CD4-positive, CD25-positive, alpha-beta regulatory T cell (primary cell): ENCODE measurements around the gene TMEM205. TPM values are rescaled to one million over a fixed set of nuclear protein-coding genes. Genes with fewer than 3 reads are reported as not detected.

Experiments used
- ATAC-seq, 2 donors: fragments of 150-1000 bp; cut with Tn5 transposase; one replicate each; pipeline ENCODE4 v1.10.0; 2021; ENCODE audit warnings: low read depth in 2 of 2, moderate number of reproducible peaks in 2 of 2, moderate library complexity in 1 of 2
- DNase-seq, 3 donors: peaks; one replicate each; pipeline versions ENCODE4 v3.0.0 to v3.0.0-alpha.2; 2012 to 2022; ENCODE audit warnings: mixed read lengths in 1 of 3
- H3K27ac ChIP-seq: one replicate; pipeline ENCODE4 v1.7.0; 2013; ENCODE audit warnings: mild to moderate bottlenecking, low read length; ENCODE audit not compliant: insufficient read depth, poor library complexity, severe bottlenecking
- H3K27me3 ChIP-seq: one replicate; pipeline ENCODE4 v1.7.0; 2013; ENCODE audit warnings: low read length; ENCODE audit not compliant: control insufficient read depth, insufficient read depth
- H3K36me3 ChIP-seq: one replicate; pipeline ENCODE4 v1.7.0; 2013; ENCODE audit warnings: mild to moderate bottlenecking, low read length, moderate library complexity; ENCODE audit not compliant: control insufficient read depth, insufficient read depth
- H3K4me1 ChIP-seq: 2 replicates; pipeline ENCODE4 v1.7.0; 2013; ENCODE audit warnings: mild to moderate bottlenecking, low read length; ENCODE audit not compliant: insufficient read depth, control insufficient read depth, poor library complexity, severe bottlenecking
- H3K4me3 ChIP-seq: one replicate; pipeline ENCODE4 v1.7.0; 2013; ENCODE audit warnings: low read depth, mild to moderate bottlenecking, low read length, moderate library complexity
- H3K9me3 ChIP-seq, 2 experiments: 1 replicate in 1 of 2; 2 replicates in 1 of 2; pipeline ENCODE4 v1.7.0; 2013; ENCODE audit warnings: low read length in 2 of 2, mild to moderate bottlenecking in 1 of 2, moderate library complexity in 1 of 2; ENCODE audit not compliant: control insufficient read depth in 2 of 2
- H3K27ac Mint-ChIP-seq, 3 donors: one replicate each; pipeline ENCODE4 v1.8.0; 2020 to 2022; ENCODE audit warnings: mild to moderate bottlenecking in 3 of 3, mixed read lengths in 3 of 3, moderate library complexity in 2 of 3
- H3K27me3 Mint-ChIP-seq: one replicate; pipeline ENCODE4 v1.8.0; 2022; ENCODE audit warnings: mild to moderate bottlenecking, mixed read lengths
- H3K36me3 Mint-ChIP-seq: one replicate; pipeline ENCODE4 v1.8.0; 2020; ENCODE audit warnings: mixed read lengths
- H3K4me1 Mint-ChIP-seq, 4 donors: one replicate each; pipeline ENCODE4 v1.8.0; 2020 to 2022; ENCODE audit warnings: mixed read lengths in 4 of 4, mild to moderate bottlenecking in 1 of 4
- H3K4me3 Mint-ChIP-seq, 4 donors: one replicate each; pipeline ENCODE4 v1.8.0; 2020 to 2022; ENCODE audit warnings: mild to moderate bottlenecking in 4 of 4, mixed read lengths in 4 of 4, moderate library complexity in 3 of 4
- H3K9me3 Mint-ChIP-seq, 7 donors: one replicate each; pipeline ENCODE4 v1.8.0; 2020 to 2022; ENCODE audit warnings: mixed read lengths in 7 of 7, mild to moderate bottlenecking in 3 of 7, moderate library complexity in 2 of 7
- polyA plus RNA-seq, 4 donors: library from polyadenylated mRNA; unstranded; fragments of 300-500 nt; fragmentation: Illumina TruSeq; gene quantifications; one replicate each; pipeline ENCODE4 v1.2.3, GENCODE V29; 2021
- total RNA-seq: library from RNA; stranded (reverse); gene quantifications from one replicate; pipeline ENCODE4 v1.2.3, GENCODE V29; 2022

TMEM205 gene
- total and polyA plus RNA-seq, 5 donors from 2014 or later, result 24.0 to 88.3 (median 72.1) TPM

DNA sequence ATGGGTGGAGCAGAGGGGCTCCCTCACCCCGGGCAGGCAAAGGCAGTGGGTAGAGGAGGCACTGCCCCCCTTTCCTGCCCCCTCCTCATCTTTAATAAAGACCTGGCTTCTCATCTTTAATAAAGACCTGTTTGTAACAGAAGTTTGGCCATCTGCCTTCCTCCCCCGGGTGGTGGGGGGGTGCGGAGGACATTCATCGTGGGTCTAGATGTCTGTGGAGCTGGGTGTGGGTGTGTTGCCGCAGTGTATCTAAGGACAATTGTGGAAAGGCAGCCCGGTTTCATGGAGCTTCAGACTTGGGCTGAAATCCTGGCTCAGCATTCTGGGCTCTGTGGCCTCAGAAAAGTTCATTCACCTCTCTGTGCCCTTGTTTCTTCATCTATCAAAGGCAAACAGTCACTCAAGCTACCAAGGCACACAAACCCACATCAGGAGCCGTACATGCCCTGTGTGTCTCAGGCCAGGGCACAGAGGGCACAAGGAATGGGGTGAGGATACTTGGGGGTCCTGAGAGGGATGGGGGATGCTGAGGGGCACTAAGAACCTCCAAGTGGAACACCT is 19.6 kb upstream of the TMEM205 start:
- H3K4me3 Mint-ChIP-seq, result no peak overlapping the region
- no peaks in the 10 kb centered on the region for H3K4me1 ChIP-seq
- H3K9me3 Mint-ChIP-seq, result no peaks in the 10 kb centered on the region
- DNase-seq (no peak), ATAC-seq (no peak)
- peaks cover 21% of the 10 kb centered on the region for H3K36me3 Mint-ChIP-seq
- H3K27me3 ChIP-seq, result no peaks in the 10 kb centered on the region
- H3K27ac ChIP-seq, result no peak overlapping the region
- no peaks in the 10 kb centered on the region for H3K9me3 ChIP-seq
- H3K4me3 ChIP-seq, result no peak overlapping the region
- peak overlapping the region in 1 of 3 donors; percentile 28 for H3K27ac Mint-ChIP-seq
- no peaks in the 10 kb centered on the region for H3K27me3 Mint-ChIP-seq
- H3K4me1 Mint-ChIP-seq, result peaks cover 0 to under 1% (median 0%) of the 10 kb centered on the region in 4 donors
- no peaks in the 10 kb centered on the region for H3K36me3 ChIP-seq

DNA sequence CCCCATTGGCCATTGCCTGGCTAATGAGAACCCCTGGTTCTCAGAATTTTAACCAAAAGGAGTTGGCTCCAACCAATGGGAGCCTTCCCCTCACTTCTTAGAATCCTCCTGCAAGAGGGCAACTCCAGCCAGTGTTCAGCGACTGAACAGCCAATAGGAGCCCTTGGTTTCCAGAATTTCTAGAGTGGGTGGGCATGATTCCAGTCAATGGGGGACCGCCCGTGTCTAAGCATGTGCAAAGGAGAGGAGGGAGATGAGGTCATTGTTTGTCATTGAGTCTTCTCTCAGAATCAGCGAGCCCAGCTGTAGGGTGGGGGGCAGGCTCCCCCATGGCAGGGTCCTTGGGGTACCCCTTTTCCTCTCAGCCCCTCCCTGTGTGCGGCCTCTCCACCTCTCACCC is 18.9 kb upstream of the TMEM205 start:
- no peak overlapping the region for H3K4me3 Mint-ChIP-seq
- peaks cover 20% of the 10 kb centered on the region for H3K36me3 Mint-ChIP-seq
- H3K4me1 Mint-ChIP-seq, result no peaks in the 10 kb centered on the region
- Histone ChIP-seq H3K9me3 (no peaks in the 10 kb centered on the region), H3K27me3 (no peaks in the 10 kb centered on the region), H3K4me3 (no peak overlapping the region), H3K4me1 (no peaks in the 10 kb centered on the region), H3K36me3 (no peaks in the 10 kb centered on the region), H3K27ac (no peak overlapping the region)
- DNase-seq, result no peak
- no peak overlapping the region for H3K27ac Mint-ChIP-seq
- no peak for ATAC-seq
- H3K9me3 Mint-ChIP-seq, result no peaks in the 10 kb centered on the region
- H3K27me3 Mint-ChIP-seq, result no peaks in the 10 kb centered on the region

DNA sequence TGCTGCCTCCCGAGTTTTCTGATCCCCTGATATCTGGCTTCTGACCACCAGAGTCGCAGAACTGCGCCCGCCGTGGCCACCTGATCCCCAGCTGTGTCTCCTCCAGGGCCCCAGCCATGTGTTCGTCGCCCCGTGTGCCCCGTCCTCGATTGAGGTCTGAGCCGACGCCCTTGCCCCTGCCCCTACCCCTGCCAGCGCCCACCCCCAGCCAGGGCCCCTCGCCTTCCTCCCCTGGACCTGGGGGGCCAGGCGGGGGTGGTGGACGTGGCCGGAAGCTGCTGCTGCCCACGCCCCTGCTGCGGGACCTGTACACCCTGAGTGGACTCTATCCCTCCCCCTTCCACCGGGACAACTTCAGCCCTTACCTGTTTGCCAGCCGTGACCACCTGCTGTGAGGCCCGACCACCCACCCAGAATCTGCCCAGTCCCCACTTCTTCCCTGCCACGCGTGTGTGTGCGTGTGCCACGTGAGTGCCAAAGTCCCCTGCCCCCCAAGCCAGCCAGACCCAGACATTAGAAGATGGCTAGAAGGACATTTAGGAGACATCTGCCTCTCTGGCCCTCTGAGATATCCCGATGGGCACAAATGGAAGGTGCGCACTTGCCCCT is 18.3 kb upstream of the TMEM205 start:
- Histone ChIP-seq H3K9me3 (no peaks in the 10 kb centered on the region), H3K4me1 (no peaks in the 10 kb centered on the region), H3K4me3 (no peak overlapping the region), H3K27ac (no peak overlapping the region), H3K36me3 (no peaks in the 10 kb centered on the region), H3K27me3 (no peaks in the 10 kb centered on the region)
- ATAC-seq, result no peak
- Mint-ChIP-seq H3K4me3 (no peak overlapping the region), H3K4me1 (no peaks in the 10 kb centered on the region), H3K27me3 (no peaks in the 10 kb centered on the region), H3K9me3 (no peaks in the 10 kb centered on the region), H3K36me3 (peaks cover 18% of the 10 kb centered on the region), H3K27ac (no peak overlapping the region)
- no peak for DNase-seq

DNA sequence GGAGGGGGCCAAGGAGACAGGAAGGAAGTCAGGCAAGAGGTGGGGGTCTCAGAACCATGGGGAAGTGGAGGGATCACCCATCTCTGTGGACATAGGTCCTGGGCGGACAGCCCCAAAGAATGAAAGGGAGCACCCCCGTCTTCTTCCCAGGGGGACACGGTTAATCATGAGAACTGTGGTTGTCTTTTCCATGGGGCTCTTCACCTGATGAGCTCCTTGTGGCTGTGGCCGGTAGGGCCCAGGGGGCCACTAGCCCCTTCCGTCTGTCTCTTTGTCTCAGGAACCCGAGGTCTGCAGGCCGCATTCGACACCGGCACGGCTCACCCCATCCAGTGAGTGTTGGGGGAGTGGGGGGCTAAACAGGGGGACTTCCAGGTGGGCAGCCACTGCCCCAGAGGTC is 17.8 kb upstream of the TMEM205 start:
- Histone ChIP-seq H3K27me3 (no peaks in the 10 kb centered on the region), H3K4me1 (no peaks in the 10 kb centered on the region), H3K36me3 (no peaks in the 10 kb centered on the region), H3K27ac (no peak overlapping the region), H3K9me3 (no peaks in the 10 kb centered on the region), H3K4me3 (no peak overlapping the region)
- Mint-ChIP-seq H3K27ac (no peak overlapping the region), H3K9me3 (no peaks in the 10 kb centered on the region), H3K36me3 (peaks cover 13% of the 10 kb centered on the region), H3K27me3 (no peaks in the 10 kb centered on the region), H3K4me1 (no peaks in the 10 kb centered on the region), H3K4me3 (no peak overlapping the region)
- no peak for ATAC-seq
- no peak for DNase-seq

DNA sequence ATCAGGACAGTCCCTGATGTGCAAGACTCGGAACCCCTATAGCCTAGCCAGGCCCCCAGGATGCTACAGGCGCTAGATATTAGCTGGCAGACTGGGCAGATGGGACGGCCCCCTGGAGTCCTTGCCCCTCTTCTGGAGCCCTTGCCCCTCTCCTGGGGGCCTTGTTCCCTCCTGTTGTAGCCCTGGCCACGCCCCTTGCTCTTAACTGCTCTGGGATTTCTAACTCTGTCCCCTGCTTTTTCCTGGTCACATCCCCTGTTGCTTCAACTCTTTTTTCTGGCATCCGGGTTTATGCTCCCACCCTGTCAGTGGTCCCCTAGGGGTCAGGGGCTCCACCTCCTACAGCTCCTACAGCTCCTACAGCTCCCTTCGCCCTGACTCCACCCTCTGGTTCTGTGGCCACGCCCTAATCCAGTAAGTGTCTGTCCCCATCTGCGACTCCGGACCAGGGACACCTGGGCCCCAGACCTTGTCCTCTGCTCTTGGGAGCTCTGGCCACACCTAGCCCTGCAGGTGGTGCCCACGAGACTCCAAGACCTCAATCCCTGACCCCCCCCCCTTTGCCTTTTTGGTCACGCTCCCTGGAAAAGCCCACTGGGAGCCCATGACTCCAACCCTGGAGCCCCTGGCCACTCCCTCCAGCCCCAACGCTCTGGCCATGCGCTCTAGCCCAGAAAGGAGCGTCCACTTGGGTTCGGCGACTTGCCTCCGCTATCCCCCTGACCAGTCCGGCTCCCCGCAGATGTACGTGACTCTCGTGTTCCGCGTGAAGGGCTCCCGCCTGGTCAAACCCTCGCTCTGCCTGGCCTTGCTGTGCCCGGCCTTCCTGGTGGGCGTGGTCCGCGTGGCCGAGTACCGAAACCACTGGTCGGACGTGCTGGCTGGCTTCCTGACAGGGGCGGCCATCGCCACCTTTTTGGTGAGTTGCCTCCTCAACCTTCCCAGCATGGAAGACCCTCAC is 16.0 kb upstream of the TMEM205 start:
- H3K9me3 ChIP-seq, result no peaks in the 10 kb centered on the region
- no peaks in the 10 kb centered on the region for H3K36me3 ChIP-seq
- Mint-ChIP-seq H3K36me3 (peaks cover 4% of the 10 kb centered on the region), H3K4me3 (no peak overlapping the region), H3K27me3 (no peaks in the 10 kb centered on the region), H3K9me3 (no peaks in the 10 kb centered on the region), H3K4me1 (peaks cover 0 to 2% (median 0%) of the 10 kb centered on the region in 4 donors), H3K27ac (no peak overlapping the region)
- no peaks in the 10 kb centered on the region for H3K4me1 ChIP-seq
- no peaks in the 10 kb centered on the region for H3K27me3 ChIP-seq
- no peak for ATAC-seq
- H3K27ac ChIP-seq, result no peak overlapping the region
- no peak overlapping the region for H3K4me3 ChIP-seq
- no peak for DNase-seq

DNA sequence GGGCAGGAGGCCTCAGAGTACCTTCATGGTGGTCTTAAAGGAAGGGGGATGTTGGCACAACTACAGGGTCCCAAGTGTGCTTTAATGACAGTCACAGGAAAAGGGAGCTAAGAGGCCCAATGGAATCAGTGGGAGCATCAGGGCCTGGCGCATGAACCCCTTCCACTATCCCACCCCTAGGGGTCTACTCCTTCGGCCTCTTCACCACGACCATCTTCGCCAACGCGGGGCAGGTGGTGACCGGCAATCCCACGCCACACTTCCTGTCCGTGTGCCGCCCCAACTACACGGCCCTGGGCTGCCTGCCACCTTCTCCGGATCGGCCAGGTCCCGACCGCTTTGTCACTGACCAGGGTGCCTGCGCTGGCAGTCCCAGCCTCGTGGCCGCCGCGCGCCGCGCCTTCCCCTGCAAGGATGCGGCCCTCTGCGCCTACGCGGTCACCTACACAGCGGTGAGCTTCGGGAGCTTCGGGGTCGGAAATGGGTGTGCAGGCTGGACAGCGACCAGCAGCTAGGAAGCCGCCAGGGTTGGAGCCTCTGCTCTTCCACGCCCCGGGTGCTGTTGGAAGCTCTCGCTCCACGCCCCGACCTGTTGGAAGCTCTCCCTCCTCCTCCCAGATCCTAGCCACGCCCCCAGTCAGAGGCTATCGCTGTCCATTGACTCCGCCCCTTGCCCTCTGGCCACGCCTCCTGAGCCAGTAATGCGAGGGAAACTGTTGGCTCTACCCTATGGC is 15.1 kb upstream of the TMEM205 start:
- Histone ChIP-seq H3K9me3 (no peaks in the 10 kb centered on the region), H3K4me1 (no peaks in the 10 kb centered on the region), H3K4me3 (no peak overlapping the region), H3K27me3 (no peaks in the 10 kb centered on the region), H3K27ac (no peak overlapping the region), H3K36me3 (no peaks in the 10 kb centered on the region)
- ATAC-seq (no peak), DNase-seq (no peak)
- H3K4me1 Mint-ChIP-seq, result peaks cover 0 to 7% (median 1%) of the 10 kb centered on the region in 4 donors
- H3K4me3 Mint-ChIP-seq, result no peak overlapping the region
- no peak overlapping the region for H3K27ac Mint-ChIP-seq
- H3K27me3 Mint-ChIP-seq, result no peaks in the 10 kb centered on the region
- no peaks in the 10 kb centered on the region for H3K9me3 Mint-ChIP-seq
- peaks cover 4% of the 10 kb centered on the region for H3K36me3 Mint-ChIP-seq

DNA sequence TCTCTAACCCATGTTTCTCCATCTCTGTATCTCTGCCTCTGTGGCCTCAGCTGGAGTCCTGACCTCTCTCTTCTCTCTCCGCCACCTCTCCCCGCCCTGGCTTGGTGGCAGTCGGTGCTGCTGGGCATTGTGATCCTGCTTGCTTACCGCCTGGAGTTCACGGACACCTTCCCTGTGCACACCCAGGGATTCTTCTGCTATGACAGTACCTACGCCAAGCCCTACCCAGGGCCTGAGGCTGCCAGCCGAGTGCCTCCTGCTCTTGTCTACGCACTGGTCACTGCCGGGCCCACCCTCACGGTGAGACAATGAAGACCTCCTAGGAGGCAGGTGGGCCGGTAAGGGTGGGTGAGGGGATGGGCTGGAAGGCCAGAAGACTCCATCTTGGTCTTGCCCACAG is 13.4 kb upstream of the TMEM205 start:
- DNase-seq (no peak), ATAC-seq (no peak)
- Mint-ChIP-seq H3K27me3 (no peaks in the 10 kb centered on the region), H3K4me1 (peaks cover 0 to 20% (median 4%) of the 10 kb centered on the region in 4 donors), H3K9me3 (no peaks in the 10 kb centered on the region), H3K4me3 (no peak overlapping the region), H3K36me3 (no peaks in the 10 kb centered on the region), H3K27ac (peak overlapping the region in 1 of 3 donors; percentile 30)
- Histone ChIP-seq H3K4me1 (peaks cover 6% of the 10 kb centered on the region), H3K27me3 (no peaks in the 10 kb centered on the region), H3K4me3 (no peak overlapping the region), H3K36me3 (no peaks in the 10 kb centered on the region), H3K27ac (no peak overlapping the region), H3K9me3 (no peaks in the 10 kb centered on the region)
